Erythroblast (primary cell): ENCODE measurements around the gene ACE.

Experiments
- DNase-seq, 2 experiments: peaks; one replicate each; lab custom pipeline; 2025; lab: John Stamatoyannopoulos, UW
- GATA1 ChIP-seq: IDR thresholded peaks from 2 replicates; pipeline ENCODE4 v1.6.1; 2011; ENCODE audit warnings: low read depth, mild to moderate bottlenecking, control low read depth, low read length, moderate library complexity
- POLR2A ChIP-seq: IDR thresholded peaks from 2 replicates; pipeline ENCODE4 v1.6.1; 2011; ENCODE audit warnings: mild to moderate bottlenecking, low read length

The ACE gene

DNA sequence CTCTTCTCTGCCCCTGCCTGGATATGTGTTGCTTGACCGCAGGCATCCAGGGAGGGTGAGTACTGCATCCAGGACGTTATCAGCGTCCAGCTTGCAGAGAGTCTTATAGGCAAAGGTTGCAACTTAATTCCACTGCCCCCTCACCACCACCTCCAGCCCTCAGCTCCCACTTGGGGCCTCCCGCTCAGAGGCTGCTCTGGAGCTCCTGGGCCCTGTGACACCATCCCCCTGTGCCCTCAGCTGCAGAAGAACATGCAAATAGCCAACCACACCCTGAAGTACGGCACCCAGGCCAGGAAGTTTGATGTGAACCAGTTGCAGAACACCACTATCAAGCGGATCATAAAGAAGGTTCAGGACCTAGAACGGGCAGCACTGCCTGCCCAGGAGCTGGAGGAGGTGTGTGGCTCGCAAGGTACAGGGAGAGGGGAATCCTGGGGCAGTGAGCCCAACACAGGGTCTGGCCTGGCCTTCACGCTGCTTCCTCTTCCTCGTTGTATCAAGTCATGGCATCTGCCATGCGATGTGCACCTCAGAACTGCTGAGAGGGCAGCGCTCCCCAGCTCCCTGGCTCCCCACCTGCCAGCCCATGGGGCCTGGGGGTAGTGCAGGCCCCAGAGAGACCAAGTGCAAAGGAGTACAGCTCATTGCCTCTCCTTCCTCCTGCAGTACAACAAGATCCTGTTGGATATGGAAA lies 9.6 kb downstream of the ACE start:
- no peak for DNase-seq
- TF ChIP-seq GATA1 (no peak), POLR2A (no peak)

- no peak for TF ChIP-seq POLR2A
- TF ChIP-seq GATA1: no peak
- DNase-seq: no peak
These were observed 10.1 kb downstream of the ACE start for GRCh38 chr17:63487014-63487339.

- TF ChIP-seq GATA1 (no peak), POLR2A (no peak)
- DNase-seq: no peak
These were observed 12.0 kb downstream of the ACE start for GRCh38 chr17:63488851-63489250.

GRCh38 chr17:63489291-63489690 lies 12.4 kb downstream of the ACE start:
- no peak for TF ChIP-seq GATA1
- TF ChIP-seq POLR2A: no peak
- no peak for DNase-seq

GRCh38 chr17:63490329-63490728 lies 13.5 kb downstream of the ACE start:
- no peak for TF ChIP-seq GATA1
- TF ChIP-seq POLR2A: no peak
- DNase-seq: no peak

GRCh38 chr17:63490858-63491400 lies 14.1 kb downstream of the ACE start:
- no peak for TF ChIP-seq POLR2A
- TF ChIP-seq GATA1: no peak
- no peak for DNase-seq

DNA sequence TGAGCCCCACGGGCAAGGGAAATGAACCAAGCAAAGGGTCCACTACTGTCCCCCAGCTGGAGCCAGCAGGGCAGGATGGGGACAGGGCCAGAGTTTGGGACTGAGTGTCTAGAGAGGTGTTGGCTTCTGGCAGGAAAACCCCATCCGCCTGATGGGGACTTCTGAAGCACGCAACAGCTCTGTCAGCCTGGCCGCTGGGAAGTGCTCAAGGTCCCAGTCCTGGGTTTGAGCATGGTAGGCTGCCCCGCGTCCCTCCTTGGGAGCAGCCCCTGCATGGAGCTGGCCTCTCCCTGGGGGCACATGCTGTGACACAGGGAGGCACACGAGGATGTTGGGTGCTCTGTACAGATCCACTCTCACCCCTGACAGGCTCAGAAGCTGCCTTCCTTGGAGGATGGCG lies 14.6 kb downstream of the ACE start:
- no peak for DNase-seq
- TF ChIP-seq GATA1 (no peak), POLR2A (no peak)

DNA sequence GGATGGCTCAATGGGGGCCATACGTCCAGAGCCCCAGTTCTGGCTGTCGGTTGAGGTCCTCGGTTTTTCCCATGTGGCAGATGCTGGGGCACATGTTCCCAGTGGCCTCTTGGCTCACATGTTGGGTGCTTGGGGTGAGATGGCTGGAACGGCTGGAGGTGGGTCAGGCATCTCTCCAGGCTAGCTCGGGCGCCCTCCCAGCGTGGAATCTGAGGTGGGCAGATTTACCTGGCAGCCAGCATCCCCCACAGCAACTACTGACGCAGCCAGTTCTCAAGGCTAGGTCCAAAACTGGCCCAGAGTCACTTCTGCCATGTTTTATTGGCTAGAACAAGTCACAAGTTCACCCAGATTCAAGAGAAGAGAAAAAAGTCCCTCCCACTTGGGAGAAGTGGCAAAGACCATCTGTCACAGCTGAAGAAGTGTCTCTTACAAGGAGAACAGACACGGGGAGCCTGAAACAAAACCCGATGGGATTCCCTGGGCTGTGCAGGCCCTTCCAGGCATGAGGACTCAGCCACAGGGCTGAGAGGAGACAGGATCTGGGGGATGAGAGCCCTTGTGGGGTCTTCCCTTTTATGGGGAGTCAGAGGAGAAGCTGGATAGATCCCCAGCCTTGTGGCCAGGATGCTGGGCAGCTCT lies 15.2 kb downstream of the ACE start:
- TF ChIP-seq GATA1 (no peak), POLR2A (no peak)
- no peak for DNase-seq

- no peak for DNase-seq
- TF ChIP-seq POLR2A (no peak), GATA1 (no peak)
These were observed 16.1 kb downstream of the ACE start for GRCh38 chr17:63492940-63493339.

DNA sequence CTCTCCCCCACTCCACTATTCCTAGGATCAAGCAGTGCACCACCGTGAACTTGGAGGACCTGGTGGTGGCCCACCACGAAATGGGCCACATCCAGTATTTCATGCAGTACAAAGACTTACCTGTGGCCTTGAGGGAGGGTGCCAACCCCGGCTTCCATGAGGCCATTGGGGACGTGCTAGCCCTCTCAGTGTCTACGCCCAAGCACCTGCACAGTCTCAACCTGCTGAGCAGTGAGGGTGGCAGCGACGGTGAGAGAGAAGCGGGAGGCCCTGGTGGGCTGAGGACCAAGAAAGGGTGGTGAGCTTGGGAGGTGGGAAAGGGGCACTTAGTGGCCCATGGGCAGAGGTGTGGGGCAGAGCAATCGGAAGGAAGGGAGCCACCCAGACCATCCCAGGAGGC lies 16.6 kb downstream of the ACE start:
- DNase-seq: no peak

DNA sequence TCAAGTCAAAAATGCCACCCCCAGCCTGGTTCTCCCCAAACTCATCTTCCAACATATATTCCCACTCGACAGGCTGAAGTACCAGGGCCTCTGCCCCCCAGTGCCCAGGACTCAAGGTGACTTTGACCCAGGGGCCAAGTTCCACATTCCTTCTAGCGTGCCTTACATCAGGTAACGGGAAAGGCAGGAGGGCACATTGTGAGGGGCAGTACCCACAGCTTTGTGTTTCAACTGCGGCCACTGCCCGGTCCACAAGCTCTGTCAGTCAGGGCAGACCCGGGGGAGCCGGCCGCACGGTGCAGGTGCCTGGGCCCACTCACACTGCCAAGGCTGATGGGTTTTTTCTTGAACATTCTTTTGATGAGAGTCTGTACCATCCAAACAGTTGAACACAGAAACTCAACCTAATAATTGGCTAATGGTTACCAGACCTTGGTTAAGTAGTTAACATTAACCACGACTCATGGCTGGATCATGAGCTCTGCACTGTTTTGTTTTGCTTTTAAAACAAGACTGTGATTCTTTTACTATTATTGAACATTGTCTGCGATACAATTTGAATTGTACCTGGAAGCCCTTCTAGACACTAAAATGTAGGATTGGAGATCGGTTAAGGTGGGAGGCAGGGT lies 17.6 kb downstream of the ACE start:
- DNase-seq: no peak
- TF ChIP-seq GATA1: no peak
- TF ChIP-seq POLR2A: no peak

More for the DNA sequence above, 16.6 kb downstream of the ACE start:
- TF ChIP-seq GATA1 (no peak), POLR2A (no peak)

DNA sequence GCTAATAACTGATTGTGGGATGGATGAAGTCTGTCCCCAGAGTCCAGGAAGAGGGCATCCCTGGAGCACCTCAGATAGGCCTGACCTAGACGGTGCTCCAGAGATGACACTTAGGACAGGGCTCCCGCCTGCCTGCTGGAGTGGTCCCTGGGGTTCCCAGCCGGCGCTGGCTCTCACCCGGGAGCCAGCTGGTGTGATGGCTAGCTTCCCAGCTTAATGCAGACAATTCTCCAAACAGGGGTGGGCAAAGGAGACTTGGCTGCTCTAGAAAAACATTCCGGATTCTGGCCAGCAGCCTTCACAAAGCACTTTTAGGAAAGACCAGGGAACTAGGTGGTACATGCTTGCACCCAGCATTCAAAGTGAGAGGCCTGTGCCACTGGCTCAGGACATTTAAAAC lies 18.6 kb downstream of the ACE start:
- DNase-seq: no peak
- TF ChIP-seq POLR2A (no peak), GATA1 (no peak)

DNA sequence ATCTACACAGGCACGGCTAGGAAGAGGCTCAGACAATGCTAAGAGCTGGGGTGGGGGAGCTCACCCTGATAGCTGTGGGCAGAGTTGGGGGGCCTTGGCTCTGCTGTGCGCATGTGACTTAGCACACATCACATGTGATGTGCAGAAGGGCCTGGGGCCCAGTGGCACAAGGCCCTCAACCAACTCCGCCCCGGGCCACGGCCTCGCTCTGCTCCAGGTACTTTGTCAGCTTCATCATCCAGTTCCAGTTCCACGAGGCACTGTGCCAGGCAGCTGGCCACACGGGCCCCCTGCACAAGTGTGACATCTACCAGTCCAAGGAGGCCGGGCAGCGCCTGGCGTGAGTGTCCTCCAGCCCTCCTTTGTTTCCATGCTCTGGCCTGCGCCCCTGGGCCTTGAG lies 19.3 kb downstream of the ACE start:
- TF ChIP-seq POLR2A (no peak), GATA1 (no peak)
- no peak for DNase-seq

- no peak for TF ChIP-seq POLR2A
- no peak for TF ChIP-seq GATA1
- no peak for DNase-seq
These were observed 20.0 kb downstream of the ACE start for GRCh38 chr17:63496663-63497400.
